MM.1S (cell line): Measurements from ENCODE around the gene HS1BP3.

Source experiments
- CTCF ChIP-seq: fragments of 300-600 bp; sonication (generic); IDR thresholded peaks from 2 replicates; pipeline ENCODE4 v1.5.1; 2016; ENCODE audit warnings: antibody characterized with exemption, low read length, mixed read lengths
- EZH2 ChIP-seq: fragments of 300-600 bp; sonication (generic); optimal IDR thresholded peaks from 2 replicates; pipeline ENCODE3; 2017; ENCODE audit warnings: low read depth, mild to moderate bottlenecking, antibody characterized with exemption, low read length, mixed read lengths

DNA sequence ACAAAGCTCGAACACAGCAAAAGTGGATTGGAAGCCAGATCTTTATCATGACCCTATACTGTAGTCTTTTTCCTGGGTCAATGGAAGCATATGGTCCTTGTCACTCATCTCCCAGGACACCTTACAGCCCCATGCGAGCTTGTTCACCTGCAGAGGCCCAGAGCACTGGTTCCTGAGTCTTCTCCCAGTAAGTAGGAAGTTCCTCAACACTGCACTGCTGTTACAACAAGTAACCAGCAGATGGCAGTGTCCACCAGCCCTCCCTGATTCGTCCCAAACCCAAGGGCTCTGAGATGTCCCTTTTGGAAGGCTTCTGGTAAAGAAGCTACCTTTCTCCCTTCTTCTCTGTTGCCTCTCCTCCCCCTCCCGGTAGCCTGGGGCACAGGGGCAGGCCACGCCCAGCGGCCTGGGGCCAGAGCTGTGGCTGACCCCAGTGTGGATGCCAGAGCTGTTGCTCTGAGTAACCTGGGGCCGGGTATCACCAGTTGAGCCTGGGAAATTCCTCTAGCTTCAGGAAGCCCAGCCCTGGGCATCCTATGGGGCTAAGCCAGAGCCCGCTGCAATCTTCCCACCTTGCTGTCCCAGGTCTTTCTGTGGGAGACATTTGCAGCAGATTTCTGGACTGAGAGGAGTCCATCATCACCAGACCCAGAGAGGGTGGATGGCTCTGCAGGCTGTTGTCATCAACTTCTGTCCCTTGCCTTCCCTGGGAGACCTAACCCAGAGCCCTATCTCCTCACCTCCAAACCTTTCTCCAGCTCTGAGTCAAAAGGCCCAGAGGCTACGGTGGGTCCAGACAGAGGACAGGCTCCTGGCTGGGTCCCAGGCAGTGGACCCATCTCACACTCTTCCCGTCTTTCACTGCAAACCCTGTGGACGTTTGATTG is 10.8 kb upstream of the HS1BP3 start:
- TF ChIP-seq EZH2 = no peak
- TF ChIP-seq CTCF = peak; percentile 96
